Gastrocnemius medialis (tissue), 4 donors: ENCODE results near the gene ANKRD11.

Experiments used
- POLR2A ChIP-seq, 2 donors: fragments of 450-650 bp; IDR thresholded peaks; one replicate each; pipeline ENCODE4 v1.6.1; 2017; ENCODE audit warnings: antibody characterized with exemption in 2 of 2, mild to moderate bottlenecking in 2 of 2, moderate library complexity in 2 of 2
- TF ChIP-seq, protein P1 (sequence below), 5 experiments: fragments of 450-650 bp in 3 of 5; fragments of 200-600 bp in 2 of 5; sonication (generic) in 2 of 5; IDR thresholded peaks in 4 of 5; conservative IDR thresholded peaks in 1 of 5; 1 replicate in 4 of 5; 2 replicates in 1 of 5; pipeline ENCODE4 v1.5.1; 2016 to 2019; ENCODE audit warnings: antibody characterized with exemption in 5 of 5, mild to moderate bottlenecking in 3 of 5, moderate library complexity in 3 of 5

DNA sequence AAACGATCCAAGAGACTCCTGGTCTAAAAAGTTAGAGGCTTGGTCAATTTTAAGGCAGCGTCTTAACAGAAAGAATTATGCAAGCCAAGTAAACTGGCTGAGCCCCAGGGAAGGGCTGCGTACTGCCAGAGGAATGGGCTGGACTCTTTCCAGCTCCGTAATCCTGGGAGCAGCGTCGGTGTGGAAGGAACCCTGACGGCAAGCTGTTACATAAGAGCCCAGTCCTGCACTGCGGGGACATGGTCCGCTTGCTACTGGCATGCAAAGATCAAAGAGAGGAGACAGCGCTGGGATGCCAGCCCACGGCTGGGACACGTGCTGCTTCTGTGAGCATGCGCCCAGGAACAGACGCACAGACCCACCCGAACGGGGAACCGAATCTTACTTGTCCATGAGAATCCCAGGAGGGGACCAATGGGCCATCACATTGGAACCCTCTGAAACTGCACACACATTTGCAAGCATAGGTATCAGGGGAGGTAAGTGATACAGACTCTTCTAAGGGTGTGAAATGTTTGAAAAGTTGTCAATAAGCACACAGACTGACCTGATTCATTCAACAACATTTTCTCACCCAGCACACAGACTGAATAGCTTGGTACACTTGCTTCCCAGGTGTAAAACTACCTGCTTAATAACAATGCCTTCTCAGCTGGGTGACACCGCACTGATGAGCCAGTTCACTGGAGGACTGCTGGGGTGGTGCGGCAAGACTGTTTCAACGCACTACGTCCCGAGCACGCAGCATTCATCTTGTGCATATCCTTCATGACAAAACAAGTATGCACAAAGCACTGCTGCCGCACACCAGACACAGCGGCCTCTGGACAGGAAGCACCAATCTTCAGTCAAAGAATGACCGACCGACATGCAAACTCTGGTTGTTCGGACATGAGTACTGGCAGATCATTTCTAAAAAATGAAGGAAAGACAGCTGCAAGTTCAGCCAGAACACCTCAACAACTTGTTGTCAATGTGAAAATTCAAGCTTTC lies 94.9 kb downstream of the ANKRD11 start:
- TF ChIP-seq, protein P1, sequence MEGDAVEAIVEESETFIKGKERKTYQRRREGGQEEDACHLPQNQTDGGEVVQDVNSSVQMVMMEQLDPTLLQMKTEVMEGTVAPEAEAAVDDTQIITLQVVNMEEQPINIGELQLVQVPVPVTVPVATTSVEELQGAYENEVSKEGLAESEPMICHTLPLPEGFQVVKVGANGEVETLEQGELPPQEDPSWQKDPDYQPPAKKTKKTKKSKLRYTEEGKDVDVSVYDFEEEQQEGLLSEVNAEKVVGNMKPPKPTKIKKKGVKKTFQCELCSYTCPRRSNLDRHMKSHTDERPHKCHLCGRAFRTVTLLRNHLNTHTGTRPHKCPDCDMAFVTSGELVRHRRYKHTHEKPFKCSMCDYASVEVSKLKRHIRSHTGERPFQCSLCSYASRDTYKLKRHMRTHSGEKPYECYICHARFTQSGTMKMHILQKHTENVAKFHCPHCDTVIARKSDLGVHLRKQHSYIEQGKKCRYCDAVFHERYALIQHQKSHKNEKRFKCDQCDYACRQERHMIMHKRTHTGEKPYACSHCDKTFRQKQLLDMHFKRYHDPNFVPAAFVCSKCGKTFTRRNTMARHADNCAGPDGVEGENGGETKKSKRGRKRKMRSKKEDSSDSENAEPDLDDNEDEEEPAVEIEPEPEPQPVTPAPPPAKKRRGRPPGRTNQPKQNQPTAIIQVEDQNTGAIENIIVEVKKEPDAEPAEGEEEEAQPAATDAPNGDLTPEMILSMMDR (IDR thresholded peaks at IDR 0.05 in 4 of 5, conservative IDR thresholded peaks at IDR 0.05 in 1 of 5), result no peak
- TF ChIP-seq POLR2A (IDR thresholded peaks at IDR 0.05), result no peak
